Liver (tissue), 3 donors: ENCODE results near the gene VAPB.

Source experiments
- ATF3 ChIP-seq: IDR thresholded peaks from 2 replicates; pipeline ENCODE4 v1.6.1; 2016; ENCODE audit warnings: antibody characterized with exemption
- CTCF ChIP-seq: fragments of 150-350 bp; IDR thresholded peaks from 2 replicates; pipeline ENCODE4 v1.5.1; 2017; ENCODE audit warnings: improper control_type of control experiment, low read depth, low read length; ENCODE audit not compliant: missing input control
- GABPA ChIP-seq, 2 donors: IDR thresholded peaks in 1 of 2; conservative IDR thresholded peaks in 1 of 2; 2 replicates each; pipeline ENCODE4 v1.6.1; 2016; ENCODE audit warnings: antibody characterized with exemption in 2 of 2, mild to moderate bottlenecking in 1 of 2, moderate library complexity in 1 of 2
- MAX ChIP-seq: IDR thresholded peaks from 2 replicates; pipeline ENCODE4 v1.6.1; 2016; ENCODE audit warnings: antibody characterized with exemption
- RAD21 ChIP-seq, 2 donors: IDR thresholded peaks; 2 replicates each; pipeline ENCODE4 v1.6.1; 2016; ENCODE audit warnings: antibody characterized with exemption in 2 of 2, mild to moderate bottlenecking in 2 of 2
- REST ChIP-seq: IDR thresholded peaks from 2 replicates; pipeline ENCODE4 v1.6.1; 2016; ENCODE audit warnings: antibody characterized with exemption, mild to moderate bottlenecking
- RXRA ChIP-seq, 2 donors: IDR thresholded peaks; 2 replicates each; pipeline ENCODE4 v1.6.1; 2017 to 2018; ENCODE audit warnings: antibody characterized with exemption in 2 of 2, mild to moderate bottlenecking in 1 of 2
- TAF1 ChIP-seq: conservative IDR thresholded peaks from 2 replicates; pipeline ENCODE4 v1.6.1; 2016; ENCODE audit warnings: antibody characterized with exemption, mild to moderate bottlenecking
- YY1 ChIP-seq: IDR thresholded peaks from 2 replicates; pipeline ENCODE4 v1.6.1; 2016; ENCODE audit warnings: antibody characterized with exemption, mild to moderate bottlenecking
- donor health status: healthy.
- donor health status: healthy.

GRCh38 chr20:58461104-58461503 lies 72.1 kb downstream of the VAPB start:
- no peak for TF ChIP-seq CTCF
- no peak for TF ChIP-seq GABPA (IDR thresholded peaks at IDR 0.05 in 1 of 2, conservative IDR thresholded peaks at IDR 0.05 in 1 of 2)
- TF ChIP-seq REST = no peak
- TF ChIP-seq RXRA (IDR thresholded peaks at IDR 0.05) = no peak
- no peak for TF ChIP-seq YY1
- no peak for TF ChIP-seq TAF1
- TF ChIP-seq MAX = no peak
- no peak for TF ChIP-seq ATF3
- TF ChIP-seq RAD21 (IDR thresholded peaks at IDR 0.05) = no peak
